HG03045 (cell line): ENCODE measurements around the gene AKR1C8.

Experiments used
- ATAC-seq: cut with Tn5 transposase; IDR thresholded peaks from one replicate; pipeline ENCODE4 v1.9.1; 2021; ENCODE audit warnings: mild to moderate bottlenecking, moderate library complexity; ENCODE audit not compliant: unreplicated experiment

AKR1C8 gene

DNA sequence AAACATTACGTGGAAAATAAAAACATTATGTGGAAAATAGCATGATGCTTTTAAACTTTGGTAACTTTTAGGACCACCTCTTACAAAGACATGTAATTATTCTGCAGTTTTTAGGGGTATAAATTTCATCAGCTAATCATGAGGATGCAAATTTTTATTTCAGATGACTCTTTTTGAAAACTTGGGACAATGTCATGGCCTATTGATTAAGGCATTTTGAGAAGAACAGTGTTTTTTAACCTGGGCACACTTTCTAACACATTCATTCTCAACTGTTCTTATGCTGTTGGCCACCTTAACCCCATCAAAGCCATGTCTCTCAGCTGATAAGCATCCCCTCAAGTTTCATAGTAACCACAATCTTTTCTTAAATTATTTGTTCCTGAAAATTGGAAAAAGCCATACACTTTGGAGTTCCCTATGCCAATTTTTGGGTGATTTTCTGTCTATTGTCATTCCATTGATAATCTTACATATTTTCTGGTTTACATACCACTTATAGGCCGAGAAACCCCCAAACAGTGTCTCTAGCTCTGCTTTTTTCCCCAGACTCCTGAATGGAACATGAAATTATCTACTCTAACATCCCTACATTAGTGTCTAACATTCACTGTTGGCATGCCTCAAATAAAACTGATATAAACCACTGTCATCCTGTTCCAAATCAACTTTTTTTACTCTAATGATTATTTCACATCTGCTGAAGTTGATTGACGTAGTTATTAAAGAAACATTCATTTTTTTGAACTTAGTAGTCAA lies 76.1 kb downstream of the AKR1C8 start:
- no peak for ATAC-seq

- no peak for ATAC-seq
Observed at GRCh38 chr10:5107860-5108526, 77.0 kb downstream of the AKR1C8 start.

- ATAC-seq = no peak
Observed at GRCh38 chr10:5106553-5106952, 78.4 kb downstream of the AKR1C8 start.

GRCh38 chr10:5105626-5106025 lies 79.3 kb downstream of the AKR1C8 start:
- ATAC-seq = no peak
